Activated T-helper 1 cell treated with anti-CD3 and anti-CD28 coated beads, Interleukin-12 subunit alpha, Interleukin-12 subunit beta, Interleukin-2, Interleukin-4 antibody, amounts not matched to agents 30 ng/mL and 10 ng/mL and 1 ng/mL, durations not matched to agents 14 hours and 24 hours and 36 hours (primary cell): ENCODE measurements around the gene LGSN. TPM values are rescaled to one million over a fixed set of nuclear protein-coding genes. Genes with fewer than 3 reads are reported as not detected.
"Not testable (repeated sequence)": the region's sequence is repeated elsewhere in the genome, so short reads cannot be mapped to it uniquely, and the experiment has no call there.

Experiments
- DNase-seq: peaks from one replicate; pipeline ENCODE4 v3.0.0; 2021; ENCODE audit warnings: low spot score
- H3K27ac Mint-ChIP-seq: one replicate; pipeline ENCODE4 v1.8.0; 2021; ENCODE audit warnings: mild to moderate bottlenecking, mixed read lengths
- H3K27me3 Mint-ChIP-seq: one replicate; pipeline ENCODE4 v1.8.0; 2022; ENCODE audit warnings: mild to moderate bottlenecking, moderate library complexity, mixed read lengths; ENCODE audit not compliant: insufficient read depth
- H3K36me3 Mint-ChIP-seq: one replicate; pipeline ENCODE4 v1.8.0; 2021; ENCODE audit warnings: low read depth, mixed read lengths
- H3K4me1 Mint-ChIP-seq: one replicate; pipeline ENCODE4 v1.8.0; 2021; ENCODE audit warnings: low read depth, mixed read lengths
- H3K4me3 Mint-ChIP-seq: one replicate; pipeline ENCODE4 v1.8.0; 2021; ENCODE audit warnings: mild to moderate bottlenecking, moderate library complexity, mixed read lengths
- H3K9me3 Mint-ChIP-seq: one replicate; pipeline ENCODE4 v1.8.0; 2021; ENCODE audit warnings: mixed read lengths
- intact Hi-C: fragments of 100-400 bp; cut with micrococcal nuclease; formaldehyde crosslinking; loops from one replicate; pipeline ENCODE4 v1.15.1; 2024
- total RNA-seq: library from RNA; stranded (reverse); gene quantifications from 2 replicates; pipeline ENCODE4 v1.2.3, GENCODE V29; 2022

LGSN gene
- total RNA-seq, 1 donor from 2014 or later: not detected

- no peaks in the 10 kb centered on the region for H3K27me3 Mint-ChIP-seq
- no peaks in the 10 kb centered on the region for H3K36me3 Mint-ChIP-seq
- intact Hi-C loops: no loop called here
- H3K27ac Mint-ChIP-seq: no peak overlapping the region
- no peaks in the 10 kb centered on the region for H3K9me3 Mint-ChIP-seq
- H3K4me3 Mint-ChIP-seq: no peak overlapping the region
- no peak for DNase-seq
- no peaks in the 10 kb centered on the region for H3K4me1 Mint-ChIP-seq
These were observed 24.1 kb downstream of the LGSN start for GRCh38 chr6:63295553-63296194.

GRCh38 chr6:63290492-63291058, 29.2 kb downstream of the LGSN start:
- Mint-ChIP-seq H3K4me3 (no peak overlapping the region), H3K4me1 (no peaks in the 10 kb centered on the region), H3K27ac (no peak overlapping the region), H3K27me3 (no peaks in the 10 kb centered on the region), H3K9me3 (no peaks in the 10 kb centered on the region), H3K36me3 (no peaks in the 10 kb centered on the region)
- intact Hi-C loops: no loop called here
- no peak for DNase-seq

GRCh38 chr6:63289269-63289872, 30.4 kb downstream of the LGSN start:
- H3K4me3 Mint-ChIP-seq: no peak overlapping the region
- no peaks in the 10 kb centered on the region for H3K9me3 Mint-ChIP-seq
- intact Hi-C loops: no loop called here
- no peaks in the 10 kb centered on the region for H3K36me3 Mint-ChIP-seq
- no peaks in the 10 kb centered on the region for H3K27me3 Mint-ChIP-seq
- no peak for DNase-seq
- H3K27ac Mint-ChIP-seq: no peak overlapping the region
- H3K4me1 Mint-ChIP-seq: no peaks in the 10 kb centered on the region

DNA sequence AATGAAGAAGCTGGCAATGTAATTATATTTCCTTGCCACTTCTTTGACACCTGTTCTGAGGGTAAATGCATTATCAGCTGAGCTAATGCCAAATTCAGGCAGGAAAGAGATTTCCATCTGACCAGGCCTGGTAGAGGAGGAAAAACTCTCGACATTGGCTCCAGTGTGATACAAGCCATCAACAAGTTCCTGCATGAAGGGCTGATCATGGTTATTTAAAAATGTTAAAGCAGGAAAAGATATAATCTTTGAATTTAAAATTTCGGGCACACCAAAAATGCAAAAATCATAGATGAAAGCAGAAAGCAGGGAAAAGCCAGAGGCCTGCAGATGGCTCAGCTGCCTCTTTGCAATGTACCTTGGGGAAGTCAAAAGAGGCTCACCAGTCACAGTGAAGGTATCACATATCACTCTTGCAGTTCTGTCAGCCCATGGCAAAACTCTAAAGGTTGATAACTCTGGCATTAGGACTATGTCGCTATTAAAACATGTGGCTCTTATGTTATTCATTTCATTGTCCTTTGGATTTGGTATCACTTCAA, 39.1 kb downstream of the LGSN start:
- no peak overlapping the region for H3K4me3 Mint-ChIP-seq
- no peaks in the 10 kb centered on the region for H3K36me3 Mint-ChIP-seq
- intact Hi-C loops: no loop called here

DNA sequence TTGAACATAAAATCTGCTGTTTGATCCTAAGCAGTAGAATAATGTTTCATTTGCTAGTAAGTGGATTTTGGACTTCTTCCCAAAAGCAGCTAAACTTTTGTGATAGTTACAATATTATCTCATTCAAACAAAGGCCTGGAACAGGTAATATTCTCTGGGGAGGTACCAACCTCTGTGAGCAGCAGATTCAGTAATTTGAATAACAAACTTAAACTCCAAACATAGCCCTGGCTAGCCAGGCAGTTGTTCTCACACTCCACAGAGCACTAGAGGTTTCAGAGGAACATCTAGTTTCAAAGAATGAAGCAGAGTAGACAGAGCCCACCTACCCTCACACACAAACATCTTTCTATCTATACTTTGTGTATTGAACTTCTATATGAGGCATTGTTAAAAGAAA, 40.9 kb downstream of the LGSN start:
- Mint-ChIP-seq H3K27me3 (no peaks in the 10 kb centered on the region), H3K27ac (no peak overlapping the region), H3K36me3 (no peaks in the 10 kb centered on the region), H3K4me3 (no peak overlapping the region), H3K4me1 (no peaks in the 10 kb centered on the region), H3K9me3 (no peaks in the 10 kb centered on the region)
- DNase-seq: no peak
- intact Hi-C loops: no loop called here

More for the DNA sequence above, 39.1 kb downstream of the LGSN start:
- Mint-ChIP-seq H3K27ac (no peak overlapping the region), H3K4me1 (no peaks in the 10 kb centered on the region), H3K27me3 (no peaks in the 10 kb centered on the region), H3K9me3 (no peaks in the 10 kb centered on the region)
- DNase-seq: no peak

DNA sequence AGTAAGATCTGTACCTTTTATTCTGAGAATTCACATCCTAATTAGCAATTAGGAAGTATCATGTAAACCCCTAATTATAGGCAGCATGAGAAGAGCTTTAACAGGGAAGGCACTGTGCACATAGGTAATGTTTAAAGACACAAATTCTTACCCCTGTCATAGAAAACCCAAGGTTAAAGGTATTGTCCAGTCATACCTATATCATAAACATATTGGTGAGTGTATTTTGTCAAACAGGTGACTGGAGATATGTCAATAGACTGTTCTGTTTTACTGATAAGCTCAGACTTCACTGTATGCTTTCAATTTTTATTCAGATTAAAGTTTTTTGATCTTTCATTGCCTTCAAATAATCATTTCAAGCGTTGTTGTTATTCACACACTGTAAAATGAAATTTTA, 43.8 kb downstream of the LGSN start:
- DNase-seq: no peak
- no peaks in the 10 kb centered on the region for H3K4me1 Mint-ChIP-seq
- no peak overlapping the region for H3K27ac Mint-ChIP-seq
- H3K36me3 Mint-ChIP-seq: no peaks in the 10 kb centered on the region
- H3K27me3 Mint-ChIP-seq: no peaks in the 10 kb centered on the region
- H3K9me3 Mint-ChIP-seq: no peaks in the 10 kb centered on the region
- intact Hi-C loops: no loop called here
- H3K4me3 Mint-ChIP-seq: no peak overlapping the region

DNA sequence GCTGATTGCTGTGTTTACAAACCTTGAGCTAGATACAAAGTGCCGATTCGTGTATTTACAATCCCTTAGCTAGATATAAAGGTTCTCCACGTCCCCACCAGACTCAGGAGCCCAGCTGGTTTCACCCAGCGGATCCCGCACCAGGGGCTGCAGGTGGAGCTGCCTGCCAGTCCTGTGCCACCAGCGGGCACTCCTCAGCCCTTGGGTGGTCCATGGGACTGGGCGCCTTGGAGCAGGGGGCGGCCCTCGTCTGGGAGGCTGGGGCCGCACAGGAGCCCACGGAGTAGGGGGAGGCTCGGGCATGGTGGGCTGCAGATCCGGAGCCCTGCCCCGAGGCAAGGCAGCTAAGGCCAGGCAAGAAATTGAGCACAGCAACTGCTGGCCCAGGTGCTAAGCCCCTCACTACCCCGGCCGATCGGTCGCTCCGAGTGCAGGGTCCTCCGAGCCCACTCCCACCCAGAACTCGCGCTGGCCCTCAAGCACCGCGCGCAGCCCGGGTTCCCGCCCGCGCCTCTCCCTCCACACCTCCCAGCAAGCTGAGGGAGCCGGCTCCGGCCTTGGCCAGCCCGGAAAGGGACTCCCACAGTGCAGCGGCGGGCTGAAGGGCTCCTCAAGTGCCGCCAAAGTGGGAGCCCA, 44.9 kb downstream of the LGSN start:
- DNase-seq, H3K9me3 Mint-ChIP-seq, H3K36me3 Mint-ChIP-seq, H3K27me3 Mint-ChIP-seq, H3K4me1 Mint-ChIP-seq, intact Hi-C loops, H3K4me3 Mint-ChIP-seq, H3K27ac Mint-ChIP-seq: not testable (repeated sequence)

DNA sequence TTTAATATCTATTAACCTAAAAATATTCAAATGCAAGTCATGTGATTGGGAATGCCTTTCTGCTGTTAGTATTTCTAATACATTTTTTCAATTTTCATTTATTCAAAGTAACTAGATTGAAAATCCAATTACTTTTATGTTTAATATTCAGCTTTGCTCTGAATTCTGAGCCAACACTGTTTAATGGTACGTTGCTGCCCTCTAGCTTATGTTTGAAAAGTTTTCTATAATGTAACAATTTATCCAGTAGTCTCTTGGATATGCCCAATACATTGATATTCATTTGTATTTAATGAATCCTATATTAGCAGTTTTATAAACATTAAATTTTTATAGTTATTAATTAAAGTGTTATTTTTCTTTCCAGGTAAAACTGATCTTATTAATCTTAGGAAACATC, 47.4 kb downstream of the LGSN start:
- intact Hi-C loops: no loop called here
- Mint-ChIP-seq H3K27me3 (no peaks in the 10 kb centered on the region), H3K4me3 (no peak overlapping the region), H3K9me3 (no peaks in the 10 kb centered on the region), H3K36me3 (no peaks in the 10 kb centered on the region), H3K27ac (no peak overlapping the region), H3K4me1 (no peaks in the 10 kb centered on the region)
- DNase-seq: no peak

GRCh38 chr6:63269470-63269869, 50.3 kb downstream of the LGSN start:
- intact Hi-C loops: no loop called here
- Mint-ChIP-seq H3K36me3 (no peaks in the 10 kb centered on the region), H3K4me1 (no peaks in the 10 kb centered on the region), H3K4me3 (no peak overlapping the region), H3K27me3 (no peaks in the 10 kb centered on the region), H3K27ac (no peak overlapping the region), H3K9me3 (no peaks in the 10 kb centered on the region)
- DNase-seq: no peak

DNA sequence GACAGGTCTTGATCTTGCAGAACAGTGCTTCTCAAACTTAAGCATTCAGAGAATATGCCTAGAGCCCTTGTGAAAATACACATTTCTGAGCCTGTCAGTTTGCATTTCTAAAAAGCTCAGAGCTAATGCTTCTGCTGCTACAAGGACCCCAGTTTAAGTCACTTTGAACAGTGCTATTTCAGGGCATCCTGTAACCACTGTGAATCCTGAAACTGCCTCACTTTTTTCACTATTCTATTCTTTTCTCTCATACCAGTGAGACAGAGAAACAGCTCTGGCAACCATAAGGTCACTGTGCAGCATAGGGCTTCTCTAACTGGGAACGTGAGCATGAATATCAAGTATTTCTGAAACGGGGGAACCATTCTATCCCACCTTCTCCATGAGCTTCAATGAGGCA, 51.2 kb downstream of the LGSN start:
- DNase-seq: no peak
- intact Hi-C loops: no loop called here
- Mint-ChIP-seq H3K27ac (no peak overlapping the region), H3K27me3 (no peaks in the 10 kb centered on the region), H3K36me3 (no peaks in the 10 kb centered on the region), H3K4me1 (no peaks in the 10 kb centered on the region), H3K9me3 (no peaks in the 10 kb centered on the region), H3K4me3 (no peak overlapping the region)

DNA sequence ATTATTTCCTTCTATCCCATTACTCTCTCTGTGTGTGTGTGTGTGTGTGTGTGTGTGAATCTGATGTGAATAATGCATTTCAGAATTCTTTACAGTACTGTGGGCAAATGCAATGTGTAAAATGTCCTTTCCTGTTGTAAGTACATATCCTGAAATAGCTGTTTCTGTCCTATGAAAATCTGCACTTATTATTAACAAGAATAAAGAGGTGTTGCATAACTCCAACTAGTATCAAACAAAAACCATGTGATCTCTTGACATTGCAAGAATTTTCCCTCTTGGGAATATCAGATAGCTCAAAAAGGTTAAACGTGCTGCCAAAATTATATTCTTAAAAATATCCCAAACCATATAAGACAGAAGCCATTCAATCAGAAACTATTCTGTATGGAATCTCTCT, 52.0 kb downstream of the LGSN start:
- no peak overlapping the region for H3K27ac Mint-ChIP-seq
- no peak overlapping the region for H3K4me3 Mint-ChIP-seq

DNA sequence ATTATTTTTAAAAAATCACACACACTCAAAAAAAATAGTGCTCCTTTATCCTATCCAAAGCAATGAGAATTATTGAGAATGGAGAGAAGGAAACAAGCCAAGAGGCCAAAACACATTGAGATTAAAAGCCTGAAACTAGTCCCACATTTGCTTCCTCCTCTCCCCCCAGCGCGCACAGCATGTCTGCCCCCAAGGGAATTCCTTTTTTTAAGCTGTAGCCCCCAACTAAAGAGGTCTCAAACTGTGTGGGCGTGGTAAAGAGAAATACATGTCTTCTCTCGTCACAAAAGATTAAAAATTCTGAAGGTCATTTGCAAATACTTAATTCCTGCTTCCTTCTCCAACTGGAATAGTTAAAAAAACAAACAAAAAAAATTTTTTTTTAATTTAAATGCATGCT, 52.7 kb downstream of the LGSN start:
- Mint-ChIP-seq H3K4me1 (no peaks in the 10 kb centered on the region), H3K27ac (no peak overlapping the region), H3K27me3 (no peaks in the 10 kb centered on the region), H3K4me3 (no peak overlapping the region), H3K36me3 (no peaks in the 10 kb centered on the region), H3K9me3 (no peaks in the 10 kb centered on the region)
- intact Hi-C loops: no loop called here
- no peak for DNase-seq

More for the DNA sequence above, 52.0 kb downstream of the LGSN start:
- Mint-ChIP-seq H3K9me3 (no peaks in the 10 kb centered on the region), H3K36me3 (no peaks in the 10 kb centered on the region), H3K4me1 (no peaks in the 10 kb centered on the region), H3K27me3 (no peaks in the 10 kb centered on the region)
- intact Hi-C loops: no loop called here
- DNase-seq: no peak

DNA sequence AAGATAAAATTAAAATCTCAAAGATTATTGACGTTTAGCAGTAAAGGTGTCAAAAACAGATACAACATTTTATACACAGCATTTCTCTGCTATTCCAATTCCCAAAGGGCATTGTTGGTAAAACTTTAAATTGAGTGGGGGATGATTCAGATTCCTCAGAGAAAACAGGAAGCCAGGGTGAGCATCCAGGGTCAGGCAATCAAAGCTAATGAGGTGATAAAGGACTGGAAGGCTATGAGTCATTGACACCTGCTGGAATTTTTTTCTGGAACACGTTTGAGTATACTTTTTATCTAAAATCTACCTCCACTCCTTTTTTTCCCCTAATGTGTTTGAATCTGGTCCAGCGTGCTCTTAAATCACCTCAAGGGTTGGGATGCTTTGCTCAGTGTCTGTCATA, 56.3 kb downstream of the LGSN start:
- intact Hi-C loops: no loop called here
- H3K27me3 Mint-ChIP-seq: no peaks in the 10 kb centered on the region
- DNase-seq: no peak
- H3K36me3 Mint-ChIP-seq: no peaks in the 10 kb centered on the region
- no peak overlapping the region for H3K4me3 Mint-ChIP-seq
- H3K27ac Mint-ChIP-seq: no peak overlapping the region
- no peaks in the 10 kb centered on the region for H3K4me1 Mint-ChIP-seq
- no peaks in the 10 kb centered on the region for H3K9me3 Mint-ChIP-seq
